Central memory CD8-positive, alpha-beta T cell (primary cell): Measurements from ENCODE around the gene GLA.
A peak's percentile ranks its signal among the peaks of the same experiment; 100 is the strongest.

Experiments
- ATAC-seq: fragments of 150-1000 bp; cut with Tn5 transposase; replicated peaks from 2 replicates; pipeline ENCODE4 v1.10.0; 2022; ENCODE audit warnings: mild to moderate bottlenecking, moderate FRiP score, moderate number of reproducible peaks; ENCODE audit not compliant: poor library complexity, severe bottlenecking; ENCODE audit errors: extremely low read depth
- DNase-seq, 2 donors: peaks; one replicate each; pipeline ENCODE4 v3.0.0; 2021; ENCODE audit warnings: low spot score in 2 of 2
- H3K27ac Mint-ChIP-seq: one replicate; pipeline ENCODE4 v1.8.0; 2022; ENCODE audit warnings: low read depth, mild to moderate bottlenecking, moderate library complexity, mixed read lengths
- H3K27me3 Mint-ChIP-seq: one replicate; pipeline ENCODE4 v1.8.0; 2022; ENCODE audit warnings: mixed read lengths
- H3K36me3 Mint-ChIP-seq: one replicate; pipeline ENCODE4 v1.8.0; 2022; ENCODE audit warnings: mild to moderate bottlenecking, moderate library complexity, mixed read lengths; ENCODE audit not compliant: insufficient read depth
- H3K4me1 Mint-ChIP-seq: one replicate; pipeline ENCODE4 v1.8.0; 2022; ENCODE audit warnings: mixed read lengths
- H3K4me3 Mint-ChIP-seq: one replicate; pipeline ENCODE4 v1.8.0; 2022; ENCODE audit warnings: mild to moderate bottlenecking, moderate library complexity, mixed read lengths
- H3K9me3 Mint-ChIP-seq: one replicate; pipeline ENCODE4 v1.8.0; 2022; ENCODE audit warnings: mixed read lengths

The GLA gene

GRCh38 chrX:101368800-101369199 lies 38.9 kb downstream of the GLA start:
- peaks cover 9% of the 10 kb centered on the region for H3K27me3 Mint-ChIP-seq
- no peak for DNase-seq
- no peak overlapping the region for H3K27ac Mint-ChIP-seq
- no peaks in the 10 kb centered on the region for H3K4me1 Mint-ChIP-seq
- no peaks in the 10 kb centered on the region for H3K9me3 Mint-ChIP-seq
- peaks cover 3% of the 10 kb centered on the region for H3K36me3 Mint-ChIP-seq
- no peak for ATAC-seq
- no peak overlapping the region for H3K4me3 Mint-ChIP-seq

DNA sequence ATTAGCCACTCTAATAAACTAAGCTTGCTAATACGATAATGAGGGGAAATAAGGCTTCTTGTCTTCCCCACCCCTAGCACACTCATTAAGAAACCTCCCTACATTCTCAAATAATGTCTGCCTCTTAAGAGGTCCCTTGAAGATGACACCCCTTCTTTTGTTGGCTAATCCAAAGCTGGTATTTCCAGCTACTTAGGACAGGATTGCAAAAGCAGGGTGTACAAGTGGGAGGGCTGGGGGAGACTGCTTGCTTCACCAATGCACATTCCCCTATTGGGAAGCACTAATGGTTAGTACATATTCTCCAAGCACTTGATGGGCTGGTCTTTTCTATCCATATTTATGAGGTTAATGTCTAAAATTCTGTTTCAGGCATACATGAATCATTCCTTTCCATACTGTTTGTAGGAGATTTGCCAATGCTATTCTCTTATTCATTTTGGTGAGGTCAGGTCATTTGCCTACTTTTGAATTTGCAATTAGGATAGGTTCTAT lies 42.4 kb downstream of the GLA start:
- DNase-seq, result no peak
- no peak overlapping the region for H3K27ac Mint-ChIP-seq
- H3K4me3 Mint-ChIP-seq, result no peak overlapping the region
- no peaks in the 10 kb centered on the region for H3K9me3 Mint-ChIP-seq
- H3K36me3 Mint-ChIP-seq, result no peaks in the 10 kb centered on the region
- H3K27me3 Mint-ChIP-seq, result peaks cover 9% of the 10 kb centered on the region
- H3K4me1 Mint-ChIP-seq, result no peaks in the 10 kb centered on the region
- ATAC-seq, result no peak

DNA sequence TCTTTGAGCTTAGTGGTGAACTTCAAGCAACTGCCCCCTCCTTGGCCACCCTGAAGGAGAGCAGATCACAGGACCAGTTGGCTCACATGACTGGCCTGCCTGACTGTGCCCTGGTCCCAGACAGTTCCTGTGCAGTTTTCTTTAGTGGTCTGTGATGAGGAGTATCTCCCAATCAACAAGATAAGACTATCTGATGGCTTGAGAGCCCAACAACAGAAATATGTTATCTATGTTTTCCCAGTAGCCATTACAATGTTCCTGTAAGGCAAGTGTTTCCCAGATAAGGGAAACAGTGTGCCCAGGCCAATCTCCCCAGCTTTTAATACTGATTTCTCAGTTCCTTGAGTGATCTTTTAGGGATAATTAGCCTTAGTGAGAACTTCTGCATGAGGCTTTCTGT lies 45.0 kb downstream of the GLA start:
- no peaks in the 10 kb centered on the region for H3K9me3 Mint-ChIP-seq
- DNase-seq, result no peak
- ATAC-seq, result no peak

DNA sequence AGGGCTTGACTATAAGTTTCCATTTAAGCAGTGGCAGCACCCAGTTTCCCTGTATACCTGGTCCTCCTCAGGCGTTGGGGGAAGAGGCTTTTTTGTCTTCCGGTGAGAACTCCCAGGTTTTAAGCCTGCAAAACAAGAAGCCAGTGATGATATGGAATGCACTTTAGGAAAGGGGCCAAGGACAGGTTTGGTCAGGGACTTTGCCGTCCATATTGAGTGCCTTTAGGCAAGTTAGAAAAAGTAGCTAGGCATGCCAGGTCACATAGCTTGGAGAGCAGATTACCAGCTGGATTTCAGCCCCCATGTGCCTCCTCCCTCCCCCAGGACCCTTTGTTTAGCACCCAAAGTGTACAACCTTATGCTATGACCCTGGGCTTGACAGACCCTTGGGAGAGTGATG lies 45.6 kb downstream of the GLA start:
- Mint-ChIP-seq H3K4me3 (no peak overlapping the region), H3K27ac (no peak overlapping the region)
- ATAC-seq, result no peak

More for the DNA sequence above, 45.0 kb downstream of the GLA start:
- H3K27me3 Mint-ChIP-seq, result no peaks in the 10 kb centered on the region
- no peak overlapping the region for H3K4me3 Mint-ChIP-seq
- H3K36me3 Mint-ChIP-seq, result no peaks in the 10 kb centered on the region
- H3K4me1 Mint-ChIP-seq, result no peaks in the 10 kb centered on the region
- H3K27ac Mint-ChIP-seq, result no peak overlapping the region

GRCh38 chrX:101360390-101360789 lies 47.3 kb downstream of the GLA start:
- DNase-seq (no peak), ATAC-seq (no peak)
- Mint-ChIP-seq H3K36me3 (no peaks in the 10 kb centered on the region), H3K4me1 (no peaks in the 10 kb centered on the region), H3K9me3 (no peaks in the 10 kb centered on the region), H3K27ac (no peak overlapping the region), H3K27me3 (no peaks in the 10 kb centered on the region), H3K4me3 (no peak overlapping the region)

More for the DNA sequence above, 45.6 kb downstream of the GLA start:
- Mint-ChIP-seq H3K4me1 (no peaks in the 10 kb centered on the region), H3K9me3 (no peaks in the 10 kb centered on the region), H3K36me3 (no peaks in the 10 kb centered on the region), H3K27me3 (no peaks in the 10 kb centered on the region)
- no peak for DNase-seq

- Mint-ChIP-seq H3K4me3 (no peak overlapping the region), H3K27ac (no peak overlapping the region), H3K27me3 (no peaks in the 10 kb centered on the region), H3K9me3 (no peaks in the 10 kb centered on the region), H3K36me3 (no peaks in the 10 kb centered on the region), H3K4me1 (no peaks in the 10 kb centered on the region)
- DNase-seq, result no peak
- ATAC-seq, result no peak
These were observed 47.8 kb downstream of the GLA start for GRCh38 chrX:101359966-101360365.

- Mint-ChIP-seq H3K36me3 (no peaks in the 10 kb centered on the region), H3K4me3 (no peak overlapping the region), H3K4me1 (no peaks in the 10 kb centered on the region), H3K27me3 (no peaks in the 10 kb centered on the region), H3K27ac (no peak overlapping the region), H3K9me3 (no peaks in the 10 kb centered on the region)
- DNase-seq (no peak), ATAC-seq (no peak)
These were observed 50.4 kb downstream of the GLA start for GRCh38 chrX:101357166-101357795.

DNA sequence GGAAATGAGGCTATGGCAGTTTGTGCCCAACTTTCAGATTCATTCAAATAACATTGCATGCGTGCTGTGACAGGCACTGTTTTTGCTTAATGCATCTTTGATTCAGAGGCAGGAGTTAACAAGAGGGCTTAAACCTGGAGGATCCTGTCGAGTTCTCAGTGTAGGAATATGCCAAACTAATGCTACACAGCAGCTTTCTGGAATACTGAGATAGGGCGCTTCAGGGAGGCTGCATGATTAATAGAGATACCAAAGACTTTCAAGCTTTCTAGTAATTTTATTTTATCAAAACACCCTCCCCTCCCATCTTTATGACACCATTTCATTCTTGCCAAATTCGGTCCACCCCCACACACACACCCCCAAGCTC lies 58.5 kb downstream of the GLA start:
- H3K9me3 Mint-ChIP-seq, result no peaks in the 10 kb centered on the region
- peaks cover 7% of the 10 kb centered on the region for H3K36me3 Mint-ChIP-seq
- H3K4me3 Mint-ChIP-seq, result peak overlapping the region; percentile 86

DNA sequence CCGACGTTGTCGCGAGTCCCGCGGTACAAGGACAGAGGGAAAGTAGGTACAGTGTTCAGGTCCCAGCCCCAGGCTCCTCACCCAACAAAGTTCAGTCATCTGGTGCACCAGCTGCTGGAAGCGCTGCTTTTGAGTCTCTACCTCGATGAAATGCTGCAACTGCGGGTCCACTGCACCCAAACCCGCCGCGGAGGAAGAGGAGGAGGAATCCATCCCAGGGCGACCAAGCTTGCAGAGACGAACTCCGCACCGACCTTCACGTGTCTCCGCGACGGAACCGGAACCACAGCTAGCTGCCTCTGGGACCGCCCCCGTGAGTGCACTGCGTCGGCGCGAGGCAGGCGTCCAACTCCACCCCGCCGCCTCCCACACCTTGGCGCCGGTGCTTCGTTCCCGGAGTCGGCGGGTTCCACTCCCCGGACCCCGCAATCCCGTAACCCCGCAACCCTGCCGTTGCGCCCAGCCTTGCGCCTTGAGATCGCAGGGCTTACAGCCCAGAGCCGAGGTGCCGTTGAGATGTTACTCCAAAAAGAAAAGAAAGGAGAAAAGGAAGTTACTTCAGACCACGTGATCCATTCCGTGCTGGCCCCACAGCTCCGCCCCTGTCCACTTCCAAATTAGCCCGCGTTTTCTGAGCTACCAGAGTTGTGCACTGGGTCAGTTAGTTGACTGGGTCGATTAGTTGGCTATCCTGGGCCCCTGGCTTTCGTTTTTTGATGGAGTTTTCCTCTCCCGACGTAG lies 59.1 kb downstream of the GLA start, which contains the start of gene TIMM8A:
Gene TIMM8A (minus strand): TSS at position 291 of the 741 bp plus-strand sequence. CDS start 78 bp downstream, at position 213.
- Mint-ChIP-seq H3K36me3 (peaks cover 7% of the 10 kb centered on the region), H3K4me3 (peak within 1 kb of the TSS; percentile 86), H3K27ac (peak within 1 kb of the TSS; percentile 72), H3K27me3 (no peaks in the 10 kb centered on the region), H3K9me3 (no peaks in the 10 kb centered on the region), H3K4me1 (peaks cover 5% of the 10 kb centered on the region)
- DNase-seq (peak; percentile 44 to 54), ATAC-seq (peak; percentile 97)

More for the DNA sequence above, 58.5 kb downstream of the GLA start:
- Mint-ChIP-seq H3K27ac (peak overlapping the region; percentile 72), H3K4me1 (peaks cover 5% of the 10 kb centered on the region), H3K27me3 (no peaks in the 10 kb centered on the region)
- no peak for ATAC-seq
- DNase-seq, result no peak

DNA sequence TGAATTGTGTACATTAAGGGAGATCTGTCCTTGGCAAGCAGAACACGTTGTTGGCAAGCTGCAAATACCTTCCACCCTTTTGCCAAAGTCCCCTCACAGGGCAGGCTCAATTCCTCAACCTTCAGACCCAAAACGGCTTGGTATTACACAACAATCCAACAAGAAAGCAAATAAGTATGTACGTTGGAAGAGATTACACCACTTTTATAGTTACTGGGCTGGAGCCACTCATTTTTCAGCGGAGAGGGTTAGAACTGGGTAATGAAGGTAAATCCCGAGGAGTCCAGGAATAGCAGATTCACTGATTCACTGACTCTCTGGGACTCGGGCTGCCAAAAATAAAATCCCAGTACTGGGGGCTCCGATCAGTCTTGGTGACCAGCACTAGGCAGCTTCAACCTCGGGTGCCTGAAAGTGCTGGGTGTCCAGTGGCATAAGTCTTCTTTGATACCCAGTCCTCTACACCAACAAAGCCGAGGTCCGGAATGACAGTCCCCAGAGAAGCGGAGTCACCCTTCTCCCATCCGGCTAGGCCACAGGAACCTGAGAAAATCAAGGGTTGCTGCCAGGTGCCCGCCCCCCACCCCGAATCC lies 59.8 kb downstream of the GLA start:
- H3K4me3 Mint-ChIP-seq, result peak overlapping the region; percentile 86
- ATAC-seq (peak; percentile 8), DNase-seq (no peak)
- H3K9me3 Mint-ChIP-seq, result no peaks in the 10 kb centered on the region
- no peaks in the 10 kb centered on the region for H3K27me3 Mint-ChIP-seq
- peaks cover 10% of the 10 kb centered on the region for H3K36me3 Mint-ChIP-seq
- H3K27ac Mint-ChIP-seq, result peak overlapping the region; percentile 72
- H3K4me1 Mint-ChIP-seq, result peaks cover 5% of the 10 kb centered on the region
